Subcutaneous abdominal adipose tissue (tissue), 5 donors: ENCODE measurements around the gene ASIC3.

Experiments
- H3K27ac ChIP-seq: one replicate; pipeline ENCODE4 v1.7.0; 2013; ENCODE audit warnings: low read depth, mild to moderate bottlenecking, inconsistent platforms, low read length, moderate library complexity
- H3K27me3 ChIP-seq, 5 donors: one replicate each; pipeline ENCODE4 v1.7.0; 2013; ENCODE audit warnings: low read length in 5 of 5, inconsistent platforms in 1 of 5; ENCODE audit not compliant: control insufficient read depth in 5 of 5, insufficient read depth in 4 of 5
- H3K36me3 ChIP-seq, 5 donors: one replicate each; pipeline ENCODE4 v1.7.0; 2013; ENCODE audit warnings: low read length in 5 of 5; ENCODE audit not compliant: control insufficient read depth in 5 of 5, insufficient read depth in 5 of 5
- H3K4me1 ChIP-seq, 5 donors: one replicate each; pipeline ENCODE4 v1.7.0; 2013; ENCODE audit warnings: low read length in 5 of 5, mild to moderate bottlenecking in 3 of 5, moderate library complexity in 1 of 5; ENCODE audit not compliant: control insufficient read depth in 5 of 5, insufficient read depth in 5 of 5
- H3K4me3 ChIP-seq, 5 donors: one replicate each; pipeline ENCODE4 v1.7.0; 2013; ENCODE audit warnings: low read length in 5 of 5, low read depth in 1 of 5
- H3K9ac ChIP-seq, 5 donors: one replicate each; pipeline ENCODE4 v1.7.0; 2013; ENCODE audit warnings: low read length in 5 of 5, mild to moderate bottlenecking in 4 of 5, moderate library complexity in 3 of 5
- H3K9me3 ChIP-seq, 5 donors: one replicate each; pipeline ENCODE4 v1.7.0; 2013; ENCODE audit warnings: low read length in 5 of 5; ENCODE audit not compliant: control insufficient read depth in 5 of 5
- donor health status: healthy.
- donor health status: healthy.
- donor health status: healthy.
- donor health status: healthy.
- donor health status: healthy.

Gene ASIC3

DNA sequence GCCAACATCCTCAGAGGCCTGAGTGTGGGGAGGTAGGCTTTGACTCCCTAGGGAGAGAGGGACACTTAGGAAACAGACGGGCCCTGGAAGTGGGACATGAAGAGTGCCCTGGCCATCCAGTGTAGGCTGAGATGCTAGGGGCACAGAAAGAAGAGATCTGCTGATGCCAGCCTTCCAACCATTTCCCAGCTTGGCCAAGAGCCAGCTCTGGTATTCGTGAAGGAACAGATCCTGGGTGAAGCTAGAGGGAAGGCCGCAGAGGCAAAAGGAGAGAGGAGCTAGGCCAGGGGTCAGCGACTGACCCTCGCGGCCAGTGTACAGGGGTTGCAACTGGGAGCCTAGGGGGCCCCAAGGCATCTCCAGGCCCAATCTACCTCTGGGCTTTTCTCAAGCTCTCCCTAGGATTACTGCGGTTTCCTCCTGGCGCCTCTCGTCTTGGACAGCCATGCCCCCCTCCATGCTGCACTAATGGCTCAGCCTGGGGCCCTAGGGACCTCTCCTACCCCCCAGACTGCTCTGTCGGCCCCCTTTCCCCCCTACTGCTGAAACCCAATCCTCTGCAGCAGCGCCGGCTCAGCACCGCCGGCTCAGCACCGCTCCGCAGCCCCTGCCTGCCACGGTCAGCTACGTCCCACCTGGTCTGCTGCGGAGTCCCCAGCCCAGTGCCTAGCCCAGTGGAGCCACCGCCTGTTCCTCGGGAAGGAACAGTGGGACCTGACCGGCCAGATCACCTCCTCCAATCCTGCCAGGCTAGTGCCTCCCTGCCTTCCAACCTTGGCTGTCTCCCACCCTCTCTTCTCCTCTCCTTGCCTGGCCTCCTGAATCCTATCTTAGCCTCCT is at the start of gene ASIC3:
ASIC3 (plus strand) TSS at position 556 of the 840 bp plus-strand sequence. CDS start 355 bp downstream, outside the sequence.
- Histone ChIP-seq H3K4me1 (peaks cover 4 to 34% (median 17%) of the 10 kb centered on the region in 5 donors), H3K4me3 (no peak within 1 kb of the TSS), H3K27ac (no peak within 1 kb of the TSS), H3K36me3 (peaks cover 0 to 24% (median 14%) of the 10 kb centered on the region in 5 donors), H3K27me3 (peaks cover 0 to 9% (median 5%) of the 10 kb centered on the region in 5 donors), H3K9ac (no peak within 1 kb of the TSS), H3K9me3 (no peaks in the 10 kb centered on the region)

DNA sequence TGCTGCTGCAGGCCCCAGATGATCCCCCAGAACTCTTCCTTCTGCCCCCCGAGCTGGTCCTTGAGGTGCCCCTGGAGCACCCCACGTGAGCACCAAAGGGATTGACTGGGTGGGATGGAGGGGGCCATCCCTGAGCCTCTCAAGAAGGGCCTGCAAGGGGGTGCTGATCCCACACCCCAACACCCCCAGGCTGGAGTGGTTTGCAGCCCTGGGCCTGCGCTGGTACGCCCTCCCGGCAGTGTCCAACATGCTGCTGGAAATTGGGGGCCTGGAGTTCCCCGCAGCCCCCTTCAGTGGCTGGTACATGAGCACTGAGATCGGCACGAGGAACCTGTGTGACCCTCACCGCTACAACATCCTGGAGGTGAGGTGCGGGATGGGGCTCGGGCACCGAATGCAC is 49.3 kb upstream of the ASIC3 start:
- Histone ChIP-seq H3K9me3 (no peaks in the 10 kb centered on the region), H3K4me1 (peaks cover 2 to 31% (median 22%) of the 10 kb centered on the region in 5 donors), H3K4me3 (no peak overlapping the region), H3K36me3 (peaks cover 0 to 31% (median 27%) of the 10 kb centered on the region in 5 donors), H3K27me3 (peaks cover 0 to 6% (median 0%) of the 10 kb centered on the region in 5 donors), H3K9ac (no peak overlapping the region), H3K27ac (no peak overlapping the region)

DNA sequence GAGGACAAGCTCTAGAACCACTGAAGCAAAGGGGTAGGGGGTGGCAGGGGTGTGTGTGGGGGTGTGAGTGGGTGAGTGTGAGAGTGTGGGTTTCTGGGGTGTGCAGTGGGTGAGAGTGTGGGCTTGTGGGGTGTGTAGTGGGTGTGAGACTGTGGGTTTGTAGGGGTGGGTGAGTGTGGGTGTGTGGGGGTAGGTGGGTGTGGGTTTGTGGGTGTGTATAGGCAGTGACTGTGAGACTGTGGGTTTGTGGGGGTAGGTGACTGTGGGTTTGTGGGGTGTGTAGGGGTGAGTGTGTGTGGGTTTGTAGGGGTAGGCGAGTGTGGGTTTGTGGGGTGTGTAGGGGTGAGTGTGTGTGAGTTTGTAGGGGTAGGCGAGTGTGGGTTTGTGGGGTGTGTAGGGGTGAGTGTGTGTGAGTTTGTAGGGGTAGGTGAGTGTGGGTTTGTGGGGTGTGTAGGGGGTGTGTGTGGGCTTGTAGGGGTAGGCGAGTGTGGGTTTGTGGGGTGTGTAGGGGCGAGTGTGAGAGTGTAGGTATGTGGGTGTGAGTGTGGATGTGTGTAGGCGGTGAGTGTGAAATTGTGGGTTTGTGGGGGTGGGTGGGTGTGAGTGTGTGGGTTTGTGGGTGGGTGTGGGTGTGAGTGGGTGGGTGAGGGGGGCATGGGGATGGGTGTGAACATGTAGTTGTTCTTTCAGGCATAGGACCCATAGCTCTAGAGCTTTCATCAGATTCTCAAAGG is 48.7 kb upstream of the ASIC3 start:
- peaks cover 0 to 6% (median 0%) of the 10 kb centered on the region in 5 donors for H3K27me3 ChIP-seq
- peaks cover 2 to 24% (median 16%) of the 10 kb centered on the region in 5 donors for H3K4me1 ChIP-seq
- no peak overlapping the region for H3K4me3 ChIP-seq
- H3K27ac ChIP-seq = no peak overlapping the region
- H3K9ac ChIP-seq = no peak overlapping the region
- H3K36me3 ChIP-seq = peaks cover 0 to 31% (median 27%) of the 10 kb centered on the region in 5 donors
- no peaks in the 10 kb centered on the region for H3K9me3 ChIP-seq

DNA sequence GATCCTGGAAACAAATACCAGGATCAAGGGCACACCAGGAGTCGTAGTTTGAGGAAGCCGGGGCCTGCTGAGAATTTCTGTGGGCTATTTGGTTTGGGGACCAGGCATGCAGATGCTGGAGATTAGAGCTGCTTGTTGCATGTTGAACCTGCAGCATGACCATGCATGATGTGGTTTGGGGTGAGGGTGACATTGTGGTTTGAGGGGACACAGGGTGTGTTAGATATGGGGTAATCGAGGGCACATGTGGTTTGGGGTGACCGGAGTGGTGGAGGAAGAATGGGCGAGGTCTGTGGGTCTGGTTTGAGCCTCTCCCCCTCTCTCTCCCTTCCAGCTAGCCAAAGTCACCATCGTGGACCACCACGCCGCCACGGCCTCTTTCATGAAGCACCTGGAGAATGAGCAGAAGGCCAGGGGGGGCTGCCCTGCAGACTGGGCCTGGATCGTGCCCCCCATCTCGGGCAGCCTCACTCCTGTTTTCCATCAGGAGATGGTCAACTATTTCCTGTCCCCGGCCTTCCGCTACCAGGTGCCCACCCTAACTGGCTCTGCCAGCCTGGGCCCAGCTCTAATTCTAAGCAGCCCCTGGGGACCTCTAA is 47.3 kb upstream of the ASIC3 start:
- Histone ChIP-seq H3K36me3 (peaks cover 0 to 38% (median 34%) of the 10 kb centered on the region in 5 donors), H3K9me3 (no peaks in the 10 kb centered on the region), H3K4me1 (peaks cover 0 to 19% (median 10%) of the 10 kb centered on the region in 5 donors), H3K27me3 (peaks cover 0 to 3% (median 0%) of the 10 kb centered on the region in 5 donors), H3K4me3 (no peak overlapping the region), H3K27ac (no peak overlapping the region), H3K9ac (no peak overlapping the region)

DNA sequence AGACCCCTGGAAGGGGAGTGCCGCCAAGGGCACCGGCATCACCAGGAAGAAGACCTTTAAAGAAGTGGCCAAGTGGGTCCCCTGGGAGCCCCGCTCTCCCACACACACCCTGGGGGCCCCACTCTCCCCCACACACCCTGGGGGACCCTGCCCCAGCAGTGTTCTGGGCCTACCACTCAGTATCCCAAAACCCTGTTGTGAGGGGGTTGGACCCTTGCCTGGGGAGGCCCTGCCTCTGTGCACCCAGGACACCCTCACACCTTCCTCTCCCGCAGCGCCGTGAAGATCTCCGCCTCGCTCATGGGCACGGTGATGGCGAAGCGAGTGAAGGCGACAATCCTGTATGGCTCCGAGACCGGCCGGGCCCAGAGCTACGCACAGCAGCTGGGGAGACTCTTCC is 46.8 kb upstream of the ASIC3 start:
- H3K27ac ChIP-seq = no peak overlapping the region
- peaks cover 0 to 3% (median 0%) of the 10 kb centered on the region in 5 donors for H3K27me3 ChIP-seq
- no peaks in the 10 kb centered on the region for H3K9me3 ChIP-seq
- no peak overlapping the region for H3K9ac ChIP-seq
- H3K4me1 ChIP-seq = peaks cover 0 to 16% (median 11%) of the 10 kb centered on the region in 5 donors
- peaks cover 0 to 38% (median 34%) of the 10 kb centered on the region in 5 donors for H3K36me3 ChIP-seq
- H3K4me3 ChIP-seq = no peak overlapping the region

DNA sequence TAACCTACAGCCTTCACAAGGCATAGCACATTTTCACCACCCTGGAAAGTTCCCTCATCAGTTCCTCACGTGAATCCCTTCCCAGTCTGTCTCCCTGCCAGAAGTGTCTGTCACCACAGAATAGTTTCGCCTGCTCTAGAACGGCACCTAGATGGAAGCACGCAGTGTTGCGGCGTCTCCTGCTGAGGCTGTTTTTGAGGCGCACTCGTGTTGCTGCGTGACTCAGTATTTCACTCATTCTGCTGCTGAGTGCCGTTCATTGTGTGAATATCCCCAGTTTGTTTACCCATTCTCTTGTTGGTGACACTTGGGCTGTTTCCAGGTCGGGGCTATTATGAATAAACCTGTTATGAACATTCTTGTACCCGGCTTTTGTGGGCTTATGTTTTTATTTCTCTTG is 44.8 kb upstream of the ASIC3 start:
- peaks cover 4 to 21% (median 7%) of the 10 kb centered on the region in 5 donors for H3K4me1 ChIP-seq
- no peak overlapping the region for H3K4me3 ChIP-seq
- H3K27ac ChIP-seq = no peak overlapping the region
- H3K9me3 ChIP-seq = no peaks in the 10 kb centered on the region
- H3K36me3 ChIP-seq = peaks cover 0 to 31% (median 25%) of the 10 kb centered on the region in 5 donors
- H3K9ac ChIP-seq = no peak overlapping the region
- no peaks in the 10 kb centered on the region for H3K27me3 ChIP-seq

- Histone ChIP-seq H3K9me3 (no peaks in the 10 kb centered on the region), H3K27ac (no peak overlapping the region), H3K9ac (no peak overlapping the region), H3K4me3 (no peak overlapping the region), H3K36me3 (peaks cover 0 to 26% (median 20%) of the 10 kb centered on the region in 5 donors), H3K4me1 (peaks cover 4 to 29% (median 18%) of the 10 kb centered on the region in 5 donors), H3K27me3 (peaks cover 0 to 12% (median 5%) of the 10 kb centered on the region in 5 donors)
These were observed 42.8 kb upstream of the ASIC3 start for GRCh38 chr7:151005566-151005965.

- H3K4me1 ChIP-seq = peaks cover 6 to 37% (median 21%) of the 10 kb centered on the region in 5 donors
These were observed 41.6 kb upstream of the ASIC3 start for GRCh38 chr7:151006590-151007300.

GRCh38 chr7:151007469-151007898 is 40.8 kb upstream of the ASIC3 start:
- peak overlapping the region in 1 of 5 donors; percentile 18 for H3K9ac ChIP-seq
- peaks cover 0 to 15% (median 10%) of the 10 kb centered on the region in 5 donors for H3K36me3 ChIP-seq
- peaks cover 0 to 19% (median 5%) of the 10 kb centered on the region in 5 donors for H3K27me3 ChIP-seq
- H3K4me3 ChIP-seq = no peak overlapping the region
- peaks cover 9 to 44% (median 21%) of the 10 kb centered on the region in 5 donors for H3K4me1 ChIP-seq
- no peaks in the 10 kb centered on the region for H3K9me3 ChIP-seq
- no peak overlapping the region for H3K27ac ChIP-seq

More at GRCh38 chr7:151006590-151007300, 41.6 kb upstream of the ASIC3 start:
- H3K36me3 ChIP-seq = peaks cover 0 to 21% (median 17%) of the 10 kb centered on the region in 5 donors
- no peak overlapping the region for H3K27ac ChIP-seq
- no peaks in the 10 kb centered on the region for H3K9me3 ChIP-seq
- no peak overlapping the region for H3K9ac ChIP-seq
- no peak overlapping the region for H3K4me3 ChIP-seq
- H3K27me3 ChIP-seq = peaks cover 0 to 16% (median 5%) of the 10 kb centered on the region in 5 donors
